Measurements from ENCODE around the gene OVCA2. TPM values are rescaled to one million over a fixed set of nuclear protein-coding genes. Genes with fewer than 3 reads are reported as not detected.

Gene OVCA2
- total and polyA plus RNA-seq, 4 experiments from 2014 or later, result 27.9 to 90.3 (median 43.2) TPM

DNA sequence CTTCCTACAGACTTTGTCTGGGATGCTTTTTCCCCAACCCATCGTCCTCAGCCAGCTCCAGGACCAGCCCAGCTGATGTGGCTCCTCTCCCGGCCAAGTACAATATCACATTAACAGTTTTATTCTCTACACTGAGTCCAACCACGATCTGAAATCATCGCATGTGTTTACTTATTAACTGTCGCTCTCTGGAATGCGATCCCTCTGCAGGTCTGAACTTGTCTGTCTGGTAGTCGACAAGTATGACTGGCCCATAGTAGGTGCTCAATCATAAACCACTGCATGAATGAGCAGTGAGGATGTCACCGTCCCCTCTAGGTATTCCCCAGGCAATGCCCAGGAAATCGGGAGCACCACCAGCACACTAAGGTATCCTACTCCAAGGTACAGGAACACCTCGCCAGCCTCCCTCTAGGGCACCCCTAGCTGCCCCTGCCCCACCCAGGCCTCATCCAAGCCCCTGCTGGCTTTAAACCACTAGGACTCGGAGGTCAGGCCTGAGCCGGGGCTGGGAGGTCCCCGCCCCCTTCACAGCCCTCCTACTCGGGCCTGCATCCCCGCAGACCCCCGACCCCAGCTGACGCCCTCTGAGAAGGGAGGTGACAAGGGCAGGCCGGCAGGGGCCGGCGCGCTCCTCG is 44.4 kb upstream of the OVCA2 start:
- peaks cover 16% of the 10 kb centered on the region in 2 donors for H3K27me3 Mint-ChIP-seq
- DNase-seq, result no peak
- Histone ChIP-seq H3K4me3 (ENCODE audit: low read length in 2 of 2) (no peak overlapping the region), H3K9me3 (ENCODE audit: control insufficient read depth in 1 of 2, low read length in 2 of 2) (no peaks in the 10 kb centered on the region), H3K27me3 (ENCODE audit: insufficient read depth, low read length) (peaks cover 4% of the 10 kb centered on the region), H3K36me3 (ENCODE audit: insufficient read depth, low read length) (no peaks in the 10 kb centered on the region), H3K4me1 (ENCODE audit: insufficient read depth, low read length) (no peaks in the 10 kb centered on the region), H3K27ac (ENCODE audit: low read depth, low read length) (no peak overlapping the region)
- peaks cover 4 to 11% (median 7%) of the 10 kb centered on the region in 4 donors for H3K4me1 Mint-ChIP-seq
- POLR2A ChIA-PET (ENCODE audit: partially characterized antibody), result no interaction called here
- no peak overlapping the region for H3K27ac Mint-ChIP-seq
- intact Hi-C loops (cut with micrococcal nuclease), result no loop called here
- peak overlapping the region in 6 of 8 donors; percentile 5 to 59 (median 17) for H3K4me3 Mint-ChIP-seq
- peaks cover 0 to 4% (median 0%) of the 10 kb centered on the region in 8 donors for H3K9me3 Mint-ChIP-seq
- CTCF ChIA-PET (ENCODE audit: partially characterized antibody), result no interaction called here
- H3K36me3 Mint-ChIP-seq, result no peaks in the 10 kb centered on the region

DNA sequence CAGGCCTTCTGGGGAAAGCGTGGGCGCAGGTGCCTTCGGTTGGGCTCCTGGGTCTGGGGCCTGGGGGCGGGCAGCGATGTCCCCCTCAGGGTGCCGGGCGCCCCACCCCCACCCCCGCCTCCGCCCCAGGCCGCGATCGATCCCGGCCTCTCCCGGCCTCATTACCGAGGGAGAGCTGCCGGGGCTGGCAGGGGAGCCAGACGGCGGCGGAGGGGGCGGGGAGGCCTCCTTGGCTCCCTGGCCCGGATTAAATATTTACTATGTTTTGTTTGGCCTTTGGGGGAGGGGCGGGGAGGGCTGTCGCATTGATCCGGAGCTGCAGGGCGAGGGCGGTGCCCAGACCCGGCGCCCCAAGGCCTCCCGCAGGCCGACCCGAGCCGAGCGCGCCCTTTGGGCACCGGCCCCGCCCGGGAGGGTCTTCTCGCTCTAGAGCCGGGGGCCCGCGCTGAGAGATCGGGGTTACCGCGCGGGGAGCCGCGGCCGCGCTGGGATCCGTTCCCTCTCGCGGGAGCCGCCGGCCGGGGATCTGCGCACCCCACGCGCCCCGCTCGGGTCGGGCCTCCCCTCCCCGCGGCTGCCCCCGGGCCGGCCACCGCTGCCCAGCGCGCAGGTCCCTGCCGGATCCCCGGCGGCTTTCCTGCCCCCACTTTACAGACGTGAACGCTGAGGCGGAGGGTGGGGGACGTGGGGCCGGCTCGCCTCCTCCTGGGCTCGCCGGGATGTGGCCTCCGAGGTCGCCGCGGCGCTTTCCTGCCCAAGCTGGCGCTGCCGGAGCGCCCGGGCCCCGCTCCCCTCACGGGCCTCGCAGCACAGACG is 43.7 kb upstream of the OVCA2 start:
- no peaks in the 10 kb centered on the region for H3K4me1 ChIP-seq (ENCODE audit: insufficient read depth, low read length)
- peaks cover 4 to 11% (median 7%) of the 10 kb centered on the region in 4 donors for H3K4me1 Mint-ChIP-seq
- no peak overlapping the region for H3K4me3 Mint-ChIP-seq
- intact Hi-C loops (cut with micrococcal nuclease), result no loop called here
- H3K36me3 Mint-ChIP-seq, result no peaks in the 10 kb centered on the region
- DNase-seq, result peak in 1 of 5 donors; percentile 16
- H3K27me3 Mint-ChIP-seq, result peaks cover 16% of the 10 kb centered on the region in 2 donors
- peaks cover 0 to 4% (median 0%) of the 10 kb centered on the region in 8 donors for H3K9me3 Mint-ChIP-seq
- H3K27me3 ChIP-seq (ENCODE audit: insufficient read depth, low read length), result peaks cover 4% of the 10 kb centered on the region
- ChIA-PET CTCF (ENCODE audit: partially characterized antibody) (no interaction called here), POLR2A (ENCODE audit: partially characterized antibody) (no interaction called here)
- no peak overlapping the region for H3K27ac ChIP-seq (ENCODE audit: low read depth, low read length)
- no peak overlapping the region for H3K4me3 ChIP-seq (ENCODE audit: low read length in 2 of 2)
- no peaks in the 10 kb centered on the region for H3K9me3 ChIP-seq (ENCODE audit: control insufficient read depth in 1 of 2, low read length in 2 of 2)
- H3K27ac Mint-ChIP-seq, result no peak overlapping the region
- no peaks in the 10 kb centered on the region for H3K36me3 ChIP-seq (ENCODE audit: insufficient read depth, low read length)

DNA sequence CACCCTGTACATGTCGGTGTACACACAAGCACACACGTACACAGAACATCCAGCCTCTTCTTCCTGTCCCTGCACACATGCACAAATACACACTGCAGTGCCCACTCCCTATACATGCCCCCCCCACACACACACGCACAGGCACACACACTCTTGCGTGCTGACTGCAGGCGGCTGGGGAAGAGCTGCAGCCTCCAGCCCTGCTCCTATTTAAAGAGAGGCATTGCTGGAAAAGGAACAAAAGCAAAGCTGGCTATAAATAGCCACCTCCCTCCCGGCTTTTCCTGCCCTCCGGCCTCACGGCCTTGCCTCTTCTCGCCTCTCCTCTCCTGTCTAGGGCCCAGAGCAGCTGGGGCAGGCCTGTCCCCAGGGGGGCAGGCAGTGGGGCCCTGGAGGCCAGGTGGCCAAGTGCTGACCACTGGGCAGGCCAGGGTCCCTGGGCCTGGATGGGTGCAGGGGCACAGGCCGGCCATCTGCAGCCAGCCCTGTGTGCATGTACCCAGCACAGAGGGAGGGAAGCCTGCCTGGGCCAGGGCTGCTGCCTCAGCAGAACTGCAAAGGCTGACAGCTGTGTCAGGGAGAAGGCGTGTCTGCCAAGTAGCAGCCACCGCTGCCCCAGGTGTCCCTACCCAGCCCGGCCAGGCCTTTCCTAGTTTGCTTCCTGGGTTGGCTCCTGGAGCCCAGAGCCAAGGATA is 42.1 kb upstream of the OVCA2 start:
- POLR2A ChIA-PET (ENCODE audit: partially characterized antibody), result no interaction called here
- peaks cover 4% of the 10 kb centered on the region for H3K27me3 ChIP-seq (ENCODE audit: insufficient read depth, low read length)
- DNase-seq, result no peak
- intact Hi-C loops (cut with micrococcal nuclease), result no loop called here
- no peak overlapping the region for H3K27ac ChIP-seq (ENCODE audit: low read depth, low read length)
- no peaks in the 10 kb centered on the region for H3K36me3 Mint-ChIP-seq
- H3K4me3 Mint-ChIP-seq, result peak overlapping the region in 7 of 8 donors; percentile 25 to 71 (median 61)
- no peaks in the 10 kb centered on the region for H3K4me1 ChIP-seq (ENCODE audit: insufficient read depth, low read length)
- no peaks in the 10 kb centered on the region for H3K9me3 ChIP-seq (ENCODE audit: control insufficient read depth in 1 of 2, low read length in 2 of 2)
- H3K4me3 ChIP-seq (ENCODE audit: low read length in 2 of 2), result no peak overlapping the region
- CTCF ChIA-PET (ENCODE audit: partially characterized antibody), result no interaction called here
- no peaks in the 10 kb centered on the region for H3K36me3 ChIP-seq (ENCODE audit: insufficient read depth, low read length)
- H3K4me1 Mint-ChIP-seq, result peaks cover 4 to 11% (median 7%) of the 10 kb centered on the region in 4 donors
- H3K27me3 Mint-ChIP-seq, result peaks cover 16% of the 10 kb centered on the region in 2 donors
- H3K9me3 Mint-ChIP-seq, result peaks cover 0 to 4% (median 0%) of the 10 kb centered on the region in 8 donors
- peak overlapping the region in 1 of 7 donors; percentile 31 for H3K27ac Mint-ChIP-seq

DNA sequence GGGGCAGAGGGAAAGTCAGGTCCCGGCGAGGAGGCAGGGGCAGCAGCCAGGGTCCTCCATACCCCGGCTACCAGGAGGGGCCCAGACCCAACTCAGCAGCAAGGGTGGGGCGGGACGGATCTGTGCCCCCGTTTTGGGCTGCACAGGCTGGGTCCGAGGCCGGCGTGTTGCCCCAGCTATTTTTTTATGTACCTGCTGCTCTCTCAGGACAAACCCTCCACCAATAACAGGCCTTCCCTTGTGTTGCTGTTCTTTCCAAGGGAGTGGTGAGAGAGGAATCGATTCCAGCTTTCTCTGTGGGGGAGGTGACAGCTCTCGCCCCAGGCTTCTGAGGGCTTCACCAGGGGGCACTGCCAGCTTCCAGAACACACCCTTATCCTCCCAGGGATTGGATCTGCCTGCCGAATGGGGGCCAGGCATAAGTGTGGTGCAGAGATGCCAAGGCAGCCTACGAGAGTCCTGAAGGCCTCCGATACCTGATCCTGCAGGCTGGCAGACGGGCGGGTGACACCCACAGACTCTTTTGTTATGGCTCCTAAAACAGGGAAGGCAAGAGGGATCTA is 39.0 kb upstream of the OVCA2 start:
- POLR2A ChIA-PET (ENCODE audit: partially characterized antibody), result no interaction called here

DNA sequence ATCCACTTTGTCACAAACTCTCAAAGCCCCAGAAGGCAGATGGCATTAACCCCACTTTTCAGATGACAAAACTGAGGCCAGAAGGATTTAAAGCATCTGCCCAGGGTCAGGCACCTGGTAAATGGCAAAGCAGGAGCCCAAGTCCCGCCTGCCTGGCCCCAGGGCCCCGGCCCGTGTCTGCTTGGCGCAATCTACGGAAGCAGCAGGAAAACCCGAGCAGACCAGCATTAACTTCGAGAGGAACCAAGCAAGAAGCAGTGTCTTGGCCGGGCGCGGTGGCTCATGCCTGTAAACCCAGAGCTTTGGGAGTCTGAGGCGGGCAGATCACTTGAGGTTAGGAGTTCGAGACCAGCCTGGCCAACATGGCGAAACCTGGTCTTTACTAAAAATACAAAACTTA is 38.3 kb upstream of the OVCA2 start:
- no peaks in the 10 kb centered on the region for H3K9me3 ChIP-seq (ENCODE audit: control insufficient read depth in 1 of 2, low read length in 2 of 2)
- intact Hi-C loops (cut with micrococcal nuclease), result no loop called here
- no peaks in the 10 kb centered on the region for H3K4me1 ChIP-seq (ENCODE audit: insufficient read depth, low read length)
- H3K9me3 Mint-ChIP-seq, result peaks cover 0 to 4% (median 0%) of the 10 kb centered on the region in 8 donors
- peaks cover 0 to 5% of the 10 kb centered on the region in 2 donors for H3K36me3 Mint-ChIP-seq
- no peak for DNase-seq
- H3K4me3 Mint-ChIP-seq, result no peak overlapping the region
- H3K36me3 ChIP-seq (ENCODE audit: insufficient read depth, low read length), result no peaks in the 10 kb centered on the region
- H3K27ac Mint-ChIP-seq, result no peak overlapping the region
- no peak overlapping the region for H3K4me3 ChIP-seq (ENCODE audit: low read length in 2 of 2)
- ChIA-PET POLR2A (ENCODE audit: partially characterized antibody) (no interaction called here), CTCF (ENCODE audit: partially characterized antibody) (no interaction called here)
- no peaks in the 10 kb centered on the region for H3K27me3 ChIP-seq (ENCODE audit: insufficient read depth, low read length)
- no peak overlapping the region for H3K27ac ChIP-seq (ENCODE audit: low read depth, low read length)
- peaks cover 7% of the 10 kb centered on the region in 2 donors for H3K27me3 Mint-ChIP-seq
- peaks cover 4 to 8% (median 5%) of the 10 kb centered on the region in 4 donors for H3K4me1 Mint-ChIP-seq

More for the DNA sequence above, 39.0 kb upstream of the OVCA2 start:
- intact Hi-C loops (cut with micrococcal nuclease), result no loop called here
- H3K9me3 Mint-ChIP-seq, result peaks cover 0 to 4% (median 0%) of the 10 kb centered on the region in 8 donors
- H3K36me3 ChIP-seq (ENCODE audit: insufficient read depth, low read length), result no peaks in the 10 kb centered on the region
- H3K4me1 Mint-ChIP-seq, result peaks cover 4 to 8% (median 5%) of the 10 kb centered on the region in 4 donors
- H3K4me1 ChIP-seq (ENCODE audit: insufficient read depth, low read length), result no peaks in the 10 kb centered on the region
- no peak for DNase-seq
- no peak overlapping the region for H3K4me3 ChIP-seq (ENCODE audit: low read length in 2 of 2)
- no peaks in the 10 kb centered on the region for H3K9me3 ChIP-seq (ENCODE audit: control insufficient read depth in 1 of 2, low read length in 2 of 2)
- CTCF ChIA-PET (ENCODE audit: partially characterized antibody), result no interaction called here
- H3K36me3 Mint-ChIP-seq, result peaks cover 0 to 5% of the 10 kb centered on the region in 2 donors
- H3K27me3 ChIP-seq (ENCODE audit: insufficient read depth, low read length), result no peaks in the 10 kb centered on the region
- H3K27ac ChIP-seq (ENCODE audit: low read depth, low read length), result no peak overlapping the region
- H3K4me3 Mint-ChIP-seq, result no peak overlapping the region
- H3K27me3 Mint-ChIP-seq, result peaks cover 7% of the 10 kb centered on the region in 2 donors
- no peak overlapping the region for H3K27ac Mint-ChIP-seq

DNA sequence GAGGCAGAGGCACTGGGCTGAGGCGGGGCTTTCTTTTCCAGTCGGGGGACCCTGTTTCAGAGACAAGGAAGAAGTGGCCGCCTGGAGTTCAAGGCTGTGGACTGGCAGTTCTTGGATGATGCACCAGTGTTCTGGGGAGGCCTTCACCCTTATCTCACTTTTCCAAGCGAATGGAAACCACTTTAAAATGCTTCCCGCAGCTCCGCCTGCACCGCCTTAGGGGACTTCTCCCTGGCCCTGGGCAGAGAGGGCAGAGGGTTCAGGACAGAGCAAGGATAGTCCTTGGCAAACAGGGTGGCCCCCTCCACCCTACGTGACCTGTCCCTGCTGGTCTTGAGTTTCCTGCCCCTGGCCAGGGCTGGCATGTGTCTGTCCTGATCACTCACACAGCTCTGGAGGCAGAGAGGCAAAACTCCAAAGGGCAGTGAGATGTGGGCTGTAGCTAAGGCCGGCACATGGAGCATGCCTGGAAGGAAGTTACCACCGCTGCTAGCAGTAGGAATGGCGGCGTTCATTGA is 37.3 kb upstream of the OVCA2 start:
- H3K4me3 ChIP-seq (ENCODE audit: low read length in 2 of 2), result no peak overlapping the region
- no peak overlapping the region for H3K4me3 Mint-ChIP-seq
- H3K36me3 Mint-ChIP-seq, result peaks cover 0 to 5% of the 10 kb centered on the region in 2 donors
- peaks cover 1 to 2% of the 10 kb centered on the region in 2 donors for H3K27me3 Mint-ChIP-seq
- POLR2A ChIA-PET (ENCODE audit: partially characterized antibody), result no interaction called here
- no peak for DNase-seq
- H3K27ac ChIP-seq (ENCODE audit: low read depth, low read length), result no peak overlapping the region
- no peaks in the 10 kb centered on the region for H3K9me3 Mint-ChIP-seq
- H3K4me1 ChIP-seq (ENCODE audit: insufficient read depth, low read length), result no peaks in the 10 kb centered on the region
- intact Hi-C loops (cut with micrococcal nuclease), result no loop called here
- peaks cover 0 to 1% (median under 1%) of the 10 kb centered on the region in 4 donors for H3K4me1 Mint-ChIP-seq
- no peaks in the 10 kb centered on the region for H3K36me3 ChIP-seq (ENCODE audit: insufficient read depth, low read length)
- H3K27ac Mint-ChIP-seq, result peak overlapping the region in 1 of 7 donors; percentile 25
- no peaks in the 10 kb centered on the region for H3K9me3 ChIP-seq (ENCODE audit: control insufficient read depth in 1 of 2, low read length in 2 of 2)
- CTCF ChIA-PET (ENCODE audit: partially characterized antibody), result no interaction called here
- H3K27me3 ChIP-seq (ENCODE audit: insufficient read depth, low read length), result no peaks in the 10 kb centered on the region

Measured in CD4-positive, alpha-beta memory T cell (primary cell).